NCI-H1092 (cell line): ENCODE measurements around the gene HEATR9.
"Not testable (repeated sequence)": the region's sequence is repeated elsewhere in the genome, so short reads cannot be mapped to it uniquely, and the experiment has no call there.

Experiments
- DNase-seq: peaks from one replicate; lab custom pipeline; 2025; lab: John Stamatoyannopoulos, UW

HEATR9 gene, protein sequence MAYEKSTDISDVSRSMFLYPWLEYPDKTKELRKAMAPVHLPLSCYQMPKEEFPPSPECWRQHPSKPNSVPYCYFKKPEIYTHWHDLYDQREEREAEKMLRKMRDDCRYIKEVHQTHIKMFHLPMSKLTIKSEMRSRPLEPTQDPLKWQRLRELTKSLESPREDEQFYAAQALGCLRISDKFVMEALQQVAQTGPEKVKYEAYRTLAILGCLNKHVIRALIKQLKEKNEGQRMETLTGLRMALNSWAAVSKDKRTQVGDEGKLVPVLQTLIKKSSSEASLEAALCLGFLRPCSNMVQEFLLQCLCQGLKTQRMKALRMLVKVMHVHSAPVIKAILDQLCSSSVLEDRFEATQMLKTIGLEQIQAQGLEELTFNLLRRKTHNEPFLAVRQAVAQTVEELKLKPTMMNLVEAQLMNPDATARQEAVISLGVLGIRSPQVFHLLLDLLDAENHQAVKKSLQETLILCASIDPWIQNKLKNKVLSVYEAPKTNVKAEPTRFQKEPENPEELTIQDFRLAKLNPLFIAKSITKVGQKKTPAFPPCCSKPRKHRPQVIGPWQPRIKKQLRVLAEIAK

DNA sequence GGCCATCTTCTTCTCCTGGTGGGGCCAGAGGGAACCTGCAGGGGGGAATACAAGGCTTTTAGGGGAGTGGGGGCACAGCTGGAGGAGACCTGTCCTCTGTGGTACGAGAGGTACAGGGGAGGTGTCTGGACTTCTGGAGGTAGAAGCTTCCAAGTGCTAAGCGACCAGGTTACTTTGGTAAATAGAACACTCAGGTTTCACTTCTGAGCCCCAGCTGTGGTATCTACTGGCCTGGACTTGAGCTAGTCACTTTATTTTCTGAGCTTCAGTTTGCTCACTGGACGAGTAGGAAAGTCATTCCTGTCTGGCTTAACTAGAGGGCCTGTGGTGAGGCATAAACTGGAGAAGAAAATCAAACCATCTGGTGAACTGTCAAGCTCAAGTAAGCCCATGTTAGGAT is at the start of gene HEATR9:
TSS of gene HEATR9 (minus strand) at position 155 of the 400 bp plus-strand sequence. CDS start at position 6, 149 bp downstream.
- no peak for DNase-seq

DNA sequence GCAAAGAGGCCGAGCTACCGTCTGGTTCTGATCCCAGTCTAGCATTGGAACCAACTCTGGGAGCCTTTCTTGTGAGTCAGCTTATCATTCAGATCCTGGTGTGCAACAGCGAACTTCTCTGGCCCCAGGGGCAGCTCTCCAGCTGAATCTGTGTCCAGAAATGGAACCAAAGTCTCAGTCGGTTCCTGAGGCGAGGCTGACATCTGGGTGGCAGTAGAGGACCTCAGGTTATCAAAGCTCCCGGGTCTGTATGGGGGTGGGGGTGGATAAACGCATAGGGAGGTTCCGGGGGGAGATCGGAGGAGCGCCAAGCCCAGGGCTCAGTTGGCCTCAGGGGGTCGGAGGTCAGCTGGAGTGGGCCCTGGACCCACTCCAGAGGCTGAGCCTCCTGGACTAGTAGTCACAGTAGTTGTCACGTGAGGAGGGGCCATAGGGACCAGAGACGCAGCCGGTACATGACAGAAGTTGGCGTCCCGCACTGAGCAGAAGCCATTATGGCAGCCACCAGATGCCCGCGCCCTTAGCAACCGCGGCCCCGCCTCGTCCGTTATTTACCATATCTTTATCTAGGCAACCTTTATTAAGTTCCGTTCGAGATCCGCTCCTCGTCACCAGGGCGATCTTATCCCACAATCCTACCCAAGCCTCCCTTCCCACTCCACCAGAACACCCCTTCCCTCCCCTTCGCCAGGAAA is 49.0 kb upstream of the HEATR9 start:
- DNase-seq: no peak

DNA sequence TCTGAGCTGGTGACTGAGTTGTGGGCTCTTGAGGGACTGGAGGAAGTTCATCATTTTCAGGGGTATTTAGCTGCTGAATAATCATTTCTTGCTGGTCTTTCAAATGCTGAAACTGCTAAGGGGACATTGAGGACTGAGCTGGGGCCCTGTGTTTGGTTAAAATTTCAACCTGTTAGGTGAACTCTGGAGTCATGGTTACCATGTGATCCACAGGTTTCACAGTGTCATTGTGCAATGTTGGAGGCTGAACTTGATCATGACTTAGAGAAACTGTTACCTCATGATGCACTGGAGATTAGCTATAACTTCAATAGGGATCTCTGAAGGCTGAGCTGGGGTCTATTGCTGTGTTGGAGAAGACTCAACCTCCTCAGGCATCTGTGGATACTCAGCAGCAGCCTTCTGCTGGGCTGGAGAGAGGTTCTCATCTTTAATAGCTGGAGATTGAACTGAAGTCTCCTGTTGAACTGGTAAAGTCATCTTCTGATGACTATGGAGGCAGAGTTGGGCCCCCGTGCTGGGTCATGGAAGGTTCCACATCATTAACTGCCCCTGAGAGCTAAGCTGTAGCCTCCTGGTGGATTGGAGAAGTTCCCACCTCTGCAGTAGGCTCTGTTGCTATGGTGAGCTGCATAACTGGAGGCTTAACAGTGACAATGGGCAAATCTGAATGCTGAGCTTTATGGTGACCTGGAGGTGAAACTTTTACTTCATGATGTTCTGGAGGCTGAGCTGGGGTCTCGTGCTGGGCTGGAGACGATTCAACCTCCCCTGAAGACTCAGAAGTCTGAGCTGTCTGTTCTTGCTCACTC is 46.7 kb upstream of the HEATR9 start:
- DNase-seq: no peak

DNA sequence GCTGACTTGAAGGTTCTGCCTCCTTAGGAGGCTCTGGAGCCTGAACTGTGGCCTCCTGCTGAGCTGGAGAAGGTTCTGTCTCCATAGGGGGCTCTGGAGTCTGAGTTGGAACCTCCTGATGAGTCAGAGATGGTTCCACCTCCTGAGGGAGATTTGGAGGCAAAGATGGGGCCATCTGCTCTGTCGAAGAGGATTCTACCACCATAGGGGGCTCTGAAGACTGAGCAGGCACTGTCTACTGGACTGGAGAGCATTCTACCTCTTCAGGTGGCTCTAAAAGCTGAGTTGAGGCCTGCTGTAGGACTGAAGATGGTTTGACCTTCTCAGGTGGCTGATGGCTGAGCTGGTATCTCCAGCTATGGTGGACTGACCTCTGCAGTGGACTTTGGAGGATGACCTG is 45.7 kb upstream of the HEATR9 start:
- DNase-seq: no peak

DNA sequence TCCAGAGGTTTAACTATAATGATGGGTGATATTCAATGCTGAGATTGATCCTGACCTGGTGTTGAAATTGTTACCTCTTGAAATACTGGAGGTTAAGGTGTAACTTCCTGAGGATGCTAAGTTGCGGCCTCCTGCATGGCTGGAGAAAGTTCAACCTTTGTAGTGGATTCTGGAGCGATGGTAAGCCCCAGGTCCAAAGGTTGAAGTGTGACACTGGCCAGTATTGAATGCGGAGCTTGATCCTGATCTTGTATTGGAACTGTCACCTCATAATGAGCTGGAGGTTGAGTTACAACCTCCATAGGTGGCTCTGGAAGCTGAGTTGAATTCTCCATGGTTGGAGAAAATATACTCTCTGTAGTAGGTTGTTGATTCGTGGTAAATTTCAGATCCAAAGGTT is 44.9 kb upstream of the HEATR9 start:
- no peak for DNase-seq

DNA sequence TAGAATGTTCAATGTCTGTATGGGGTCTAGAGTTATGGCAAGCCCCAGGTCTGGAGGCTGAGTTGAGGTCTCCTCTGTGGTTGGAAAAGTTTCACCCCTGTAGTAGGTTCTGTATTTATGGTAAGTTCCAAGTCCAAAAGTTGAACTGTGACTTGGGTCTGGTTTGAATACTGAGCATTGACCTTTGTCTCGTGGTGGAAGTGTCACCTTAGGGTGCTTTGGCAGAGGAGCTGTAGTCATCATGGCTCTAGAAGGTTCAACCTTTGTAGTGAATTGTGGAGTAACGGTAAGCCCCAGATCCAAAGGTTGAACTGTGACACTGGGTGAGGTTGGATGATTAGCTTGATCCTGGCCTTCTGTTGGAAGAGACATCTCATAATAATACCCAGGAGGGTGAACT is 44.3 kb upstream of the HEATR9 start:
- no peak for DNase-seq

DNA sequence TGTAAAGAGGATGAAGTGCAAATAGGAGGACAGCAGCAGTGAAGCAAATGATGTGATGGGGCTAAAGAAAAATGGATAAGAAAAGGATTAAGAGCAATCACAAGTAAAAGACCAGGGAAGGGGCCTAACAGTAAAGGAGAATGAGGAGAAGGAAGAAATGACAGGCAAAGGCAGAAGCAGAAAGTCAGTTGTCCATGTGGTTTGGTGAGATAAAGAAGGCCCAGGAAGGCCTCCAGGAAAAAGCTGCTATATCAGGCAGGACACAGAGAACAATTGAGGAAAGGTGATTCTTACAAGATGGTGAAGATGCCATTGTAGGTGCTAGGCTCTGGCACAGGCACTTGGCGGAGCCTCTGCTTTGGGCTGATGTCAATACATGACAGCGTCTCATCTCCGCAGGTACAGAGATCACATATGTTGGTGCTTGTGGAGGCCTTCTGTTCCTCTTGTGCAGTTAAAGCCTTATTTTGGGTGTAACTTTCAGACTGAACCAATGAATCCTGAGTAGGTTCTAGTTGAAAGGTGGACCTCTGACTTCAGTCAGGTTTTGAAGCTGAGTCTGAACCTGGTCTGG is 43.7 kb upstream of the HEATR9 start:
- DNase-seq: no peak

DNA sequence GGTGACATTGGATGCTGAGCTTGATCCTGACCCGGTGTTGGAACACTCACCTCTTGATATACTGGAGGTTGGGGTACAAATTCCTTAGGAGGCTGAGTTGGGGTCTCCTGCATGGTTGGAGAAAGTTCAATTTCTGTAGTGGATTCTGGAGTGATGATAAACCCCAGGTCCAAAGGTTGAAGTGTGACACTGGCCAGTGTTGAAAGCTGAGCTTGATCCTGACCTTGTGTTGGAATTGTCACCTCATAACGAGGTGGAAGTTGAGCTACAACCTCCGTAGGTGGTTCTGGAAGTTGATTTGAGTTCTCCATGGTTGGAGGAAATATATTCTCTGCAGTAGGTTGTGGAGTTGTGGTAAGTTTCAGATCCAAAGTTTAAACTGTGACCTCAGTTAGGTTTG is 40.7 kb upstream of the HEATR9 start:
- DNase-seq: no peak

DNA sequence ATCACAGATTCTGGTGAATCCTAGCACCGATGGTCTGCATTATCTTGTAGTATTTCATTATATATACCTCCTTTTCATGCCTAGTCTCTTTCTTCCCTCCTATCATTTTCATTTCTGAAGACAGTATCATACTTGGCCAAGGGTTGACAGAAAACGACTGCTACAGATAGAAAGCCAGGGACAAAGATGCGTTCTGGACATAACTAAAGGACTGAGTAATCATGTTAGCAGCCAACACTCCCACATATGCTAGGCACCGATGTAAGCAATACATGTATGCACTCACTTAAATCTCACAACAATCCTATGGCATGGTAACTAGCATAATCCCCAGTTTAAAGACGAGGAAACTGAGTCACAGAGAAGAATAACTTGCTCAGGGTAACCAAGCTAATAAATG is 39.0 kb upstream of the HEATR9 start:
- DNase-seq: no peak

DNA sequence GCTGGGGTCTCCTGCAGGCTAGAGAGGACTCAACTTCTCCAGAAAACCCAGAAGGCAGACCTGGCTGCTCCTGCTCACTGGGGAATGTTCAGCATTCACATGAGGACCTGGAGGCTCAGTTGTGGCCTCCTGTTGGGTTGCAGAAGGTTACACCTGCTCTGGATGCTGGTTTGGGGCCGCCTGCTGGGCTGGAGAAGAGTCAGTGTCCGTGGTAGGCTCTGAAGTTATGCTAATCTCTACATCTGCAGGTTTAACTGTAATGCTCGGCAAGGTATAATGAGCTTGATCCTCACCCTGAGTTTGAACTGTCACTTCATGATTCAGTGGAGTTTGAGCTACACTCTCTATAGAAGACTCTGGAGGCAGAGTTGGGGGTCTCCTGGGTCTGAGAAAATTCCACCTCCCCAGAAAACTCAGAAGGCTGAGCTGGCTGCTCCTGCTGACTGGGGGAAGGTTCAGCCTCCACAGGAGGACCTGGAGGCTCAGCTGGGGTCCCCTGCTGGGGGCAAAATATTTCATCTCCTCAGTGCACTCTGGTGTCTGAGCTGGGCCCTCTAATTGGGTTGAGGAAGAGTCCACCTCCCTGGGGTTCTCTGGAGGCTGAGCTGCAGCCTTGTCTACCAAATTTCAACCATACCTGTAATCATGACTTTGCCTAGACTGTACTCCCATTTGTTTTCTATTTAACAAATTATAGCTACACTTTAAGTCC is 38.4 kb upstream of the HEATR9 start:
- DNase-seq: no peak

DNA sequence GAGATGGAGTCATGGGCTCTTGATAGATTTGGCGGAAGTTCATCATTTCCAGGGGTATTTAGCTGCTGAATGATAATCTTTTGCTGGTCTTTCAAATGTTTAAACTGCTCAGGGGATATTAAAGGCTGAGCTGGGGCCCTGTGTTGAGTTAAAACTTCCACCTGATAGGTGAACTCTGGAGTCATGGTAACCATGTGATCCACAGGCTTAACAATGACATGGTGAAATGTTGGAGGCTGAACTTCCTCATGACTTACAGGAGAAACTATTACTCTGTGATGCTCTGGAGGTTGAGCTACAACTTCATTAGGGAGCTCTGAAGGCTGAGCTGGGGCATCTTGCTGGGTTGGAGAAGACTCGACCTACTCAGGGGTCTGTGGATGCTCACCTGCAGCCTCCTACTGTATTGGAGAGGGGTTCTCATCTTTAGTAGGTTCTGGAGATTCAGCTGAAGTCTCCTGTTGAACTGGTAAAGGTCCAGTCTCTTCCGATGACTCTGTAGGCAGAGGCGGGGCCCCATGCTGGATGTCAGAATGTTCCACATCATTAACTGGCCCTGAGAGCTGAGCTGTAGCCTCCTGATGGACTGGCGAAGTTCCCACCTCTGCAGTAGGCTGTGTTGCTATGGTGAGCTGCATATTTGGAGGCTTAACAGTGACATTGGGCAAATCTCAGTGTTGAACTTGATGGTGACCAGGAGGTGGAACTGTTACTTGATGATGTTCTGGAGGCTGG is 37.7 kb upstream of the HEATR9 start:
- no peak for DNase-seq

DNA sequence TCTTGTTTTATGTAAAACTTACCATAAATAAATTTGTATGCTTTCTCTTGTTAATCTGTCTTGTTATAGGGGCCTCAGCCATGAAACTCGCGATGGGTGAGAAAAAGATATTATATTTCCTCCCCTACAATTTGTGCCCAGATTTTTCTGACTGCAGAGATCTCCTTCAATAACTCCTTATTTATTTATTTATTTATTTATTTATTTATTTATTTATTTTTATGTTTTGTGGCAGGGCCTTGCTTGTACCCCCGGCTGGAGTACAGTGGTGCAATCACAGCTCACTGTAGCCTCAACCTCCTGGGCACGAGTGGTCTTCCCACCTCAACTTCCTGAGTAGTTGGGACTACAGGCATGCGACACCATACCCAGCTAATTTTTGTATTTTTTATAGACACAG is 34.8 kb upstream of the HEATR9 start:
- DNase-seq: no peak

DNA sequence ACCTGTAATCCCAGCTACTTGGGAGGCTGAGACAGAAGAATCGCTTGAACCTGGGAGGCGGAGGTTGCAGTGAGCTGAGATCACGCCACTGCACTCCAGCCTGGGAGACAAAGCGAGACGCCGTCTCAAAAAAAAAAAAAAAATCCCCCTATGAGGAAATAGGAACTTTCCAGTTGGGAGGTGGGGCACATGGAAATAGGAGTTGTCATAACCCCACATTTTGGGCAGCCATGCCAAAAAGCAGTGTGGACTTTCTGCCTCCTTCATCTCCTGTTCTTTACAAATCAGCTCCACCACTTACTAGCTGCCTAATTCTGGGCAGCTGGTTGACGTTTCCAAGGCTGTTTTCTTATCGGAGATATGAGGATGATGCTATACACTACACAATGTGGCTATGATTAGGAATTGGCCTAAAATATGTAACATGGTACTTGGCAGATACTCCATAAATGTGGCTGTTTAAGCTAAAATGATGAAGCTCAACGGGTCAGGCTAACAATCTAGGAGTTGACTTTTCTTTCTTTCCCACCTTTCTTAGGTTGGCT is 33.0 kb upstream of the HEATR9 start:
- no peak for DNase-seq

DNA sequence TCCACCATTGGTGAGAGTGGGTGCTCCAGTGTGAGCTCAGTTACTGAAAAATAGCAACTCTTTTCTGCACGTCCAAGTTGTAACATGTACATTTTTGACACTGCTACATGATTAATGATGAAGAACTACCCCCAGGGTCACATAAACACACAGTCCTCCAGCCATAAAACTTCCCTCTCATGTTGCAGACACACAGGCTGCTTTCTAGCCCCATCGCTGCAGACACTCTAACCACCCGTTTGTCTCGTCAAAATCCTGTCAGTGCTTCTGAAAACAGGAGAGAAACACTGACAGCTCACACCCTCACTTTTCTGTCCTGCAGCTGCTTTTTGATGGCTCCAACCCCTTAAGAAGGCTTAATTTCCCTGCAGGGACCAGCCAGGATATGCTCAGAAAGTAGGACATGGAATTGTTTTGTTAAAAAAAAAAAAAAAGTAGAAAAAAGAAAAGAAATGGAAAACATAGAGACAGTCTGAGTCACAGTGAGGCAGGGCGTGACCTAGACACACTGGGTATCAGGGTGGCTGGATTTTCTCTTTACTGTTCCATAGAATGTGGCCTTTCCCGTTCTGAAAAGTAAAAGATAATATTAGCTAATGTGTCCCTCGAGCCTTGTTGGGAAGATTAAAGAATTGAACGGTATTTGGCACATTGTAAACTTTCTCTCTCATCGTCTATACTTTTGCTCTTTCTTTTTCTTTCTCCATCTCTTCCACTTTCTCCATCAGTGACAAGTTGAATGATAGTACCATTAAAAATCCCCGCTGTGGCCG is 32.2 kb upstream of the HEATR9 start:
- no peak for DNase-seq

DNA sequence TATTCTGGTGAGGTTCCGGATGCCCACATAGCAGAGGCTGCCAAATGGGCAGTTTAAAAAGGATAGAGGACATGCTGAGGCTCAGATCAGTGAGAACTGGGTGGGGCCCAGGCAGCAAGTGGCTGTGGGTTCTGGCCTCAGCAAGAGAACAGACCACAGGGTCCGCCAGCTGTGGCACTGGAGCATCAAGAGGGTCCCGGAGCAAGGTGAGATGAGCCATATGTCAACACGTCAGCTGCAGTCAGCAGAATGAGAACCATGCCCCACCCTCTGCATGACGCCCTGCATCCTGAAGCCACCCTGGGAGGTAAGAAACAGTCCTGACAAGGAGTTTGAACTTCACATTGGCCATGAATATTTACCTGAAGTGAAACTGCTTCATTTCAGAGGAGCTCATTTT is 31.6 kb upstream of the HEATR9 start:
- no peak for DNase-seq

DNA sequence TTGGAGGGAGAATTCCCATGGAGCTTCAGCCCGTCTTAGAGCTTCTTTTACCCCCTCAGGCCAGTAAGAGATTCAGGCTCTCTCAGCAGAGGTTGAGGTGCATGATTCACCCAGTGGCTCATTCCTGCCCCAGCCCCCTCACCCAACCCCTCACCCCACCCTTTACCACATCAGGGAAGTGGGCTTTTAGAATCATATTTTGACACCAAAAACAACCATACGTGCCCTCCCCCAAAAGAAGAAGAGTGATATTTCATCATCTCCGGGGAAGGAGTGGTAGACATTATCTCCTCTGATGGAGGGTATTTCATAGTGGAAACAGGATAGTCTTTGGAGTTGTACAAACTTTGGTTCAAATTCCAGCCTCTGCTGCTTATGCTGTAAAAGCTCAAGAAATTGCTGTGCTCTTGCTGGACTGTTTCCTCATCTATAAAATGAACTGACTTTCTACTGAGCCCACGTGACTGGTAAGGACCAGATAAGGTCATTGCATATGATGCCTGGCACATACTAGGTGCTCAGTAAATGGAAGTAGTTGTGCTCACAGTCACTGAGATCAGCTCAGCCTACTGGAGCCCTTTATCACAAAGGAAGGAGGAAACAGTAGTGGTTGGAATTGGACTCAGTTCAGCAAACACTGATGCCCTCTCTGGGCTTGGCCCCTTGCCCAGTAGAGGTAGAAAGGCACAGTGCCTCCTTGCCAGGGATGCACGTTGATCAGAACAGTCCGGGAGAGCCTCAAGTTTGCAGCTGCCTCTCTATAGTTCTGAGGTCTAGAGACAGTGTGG is 29.8 kb upstream of the HEATR9 start:
- DNase-seq: peak; percentile 63

DNA sequence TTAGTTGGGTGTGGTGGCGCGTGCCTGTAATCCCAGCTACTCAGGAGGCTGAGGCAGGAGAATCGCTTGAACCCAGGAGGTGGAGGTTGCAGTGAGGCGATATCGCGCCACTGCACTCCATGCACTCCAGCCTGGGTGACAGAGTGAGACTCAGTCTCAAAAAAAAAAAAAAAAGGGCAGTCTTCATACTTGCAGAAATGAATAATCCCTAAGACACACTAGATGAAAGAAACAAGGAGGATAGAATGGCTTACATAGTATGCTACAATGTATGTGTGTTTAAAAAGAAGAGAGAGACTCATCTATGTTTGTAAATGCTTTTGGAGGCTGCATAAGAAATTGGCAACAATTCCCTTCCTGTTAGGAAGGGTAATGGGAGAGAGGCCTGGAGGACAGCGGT is 29.1 kb upstream of the HEATR9 start:
- not testable (repeated sequence) for DNase-seq

DNA sequence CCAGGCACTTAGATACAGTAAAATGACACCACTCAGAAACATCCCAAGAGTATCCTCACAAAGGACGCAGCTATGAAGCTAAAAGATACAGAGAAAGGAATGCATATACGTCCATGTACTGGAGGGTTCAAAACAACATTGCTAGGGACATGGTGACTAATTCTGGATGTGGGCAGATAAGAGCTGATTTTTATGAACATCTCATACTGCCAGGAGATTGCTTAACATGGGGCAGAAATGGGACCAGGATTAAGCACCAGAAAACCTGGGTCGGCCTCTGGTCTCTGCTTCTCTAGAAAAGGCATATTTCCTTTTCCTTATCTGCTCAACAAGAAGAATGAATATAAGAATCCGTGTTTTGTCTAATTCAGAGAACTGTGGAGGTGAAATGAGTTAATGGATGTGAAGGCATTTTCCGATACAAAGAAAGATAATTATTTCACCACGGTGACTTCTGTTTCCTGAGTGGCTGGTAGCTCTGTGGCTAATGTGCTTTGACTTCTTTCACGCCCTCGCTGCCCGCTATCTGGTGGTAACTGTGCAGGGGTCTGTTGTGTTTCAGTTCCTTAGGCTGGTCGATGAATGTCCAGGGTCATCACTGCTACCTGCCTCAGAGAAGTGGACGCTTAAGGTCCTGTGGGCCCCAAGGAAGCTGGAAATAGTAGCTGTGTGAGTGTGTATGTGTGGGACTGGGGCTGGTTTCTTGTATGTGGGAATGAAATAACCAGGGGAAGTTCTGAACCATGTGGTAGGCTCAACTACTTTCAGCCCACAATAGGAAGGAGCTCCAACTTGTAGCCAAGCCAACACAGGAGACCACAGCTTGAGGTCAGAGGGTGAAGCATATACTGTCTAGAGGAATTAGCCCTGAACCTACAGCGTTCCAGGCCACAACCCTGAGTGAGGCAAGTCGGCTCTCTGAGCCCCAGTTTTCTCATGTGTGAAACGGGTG is 27.2 kb upstream of the HEATR9 start:
- DNase-seq: no peak
